ENCODE results near the gene GLCE. TPM values are rescaled to one million over a fixed set of nuclear protein-coding genes. Genes with fewer than 3 reads are reported as not detected.

GLCE gene
- total and polyA plus RNA-seq, 11 donors, result 4.0 to 14.3 (median 8.4) TPM

DNA sequence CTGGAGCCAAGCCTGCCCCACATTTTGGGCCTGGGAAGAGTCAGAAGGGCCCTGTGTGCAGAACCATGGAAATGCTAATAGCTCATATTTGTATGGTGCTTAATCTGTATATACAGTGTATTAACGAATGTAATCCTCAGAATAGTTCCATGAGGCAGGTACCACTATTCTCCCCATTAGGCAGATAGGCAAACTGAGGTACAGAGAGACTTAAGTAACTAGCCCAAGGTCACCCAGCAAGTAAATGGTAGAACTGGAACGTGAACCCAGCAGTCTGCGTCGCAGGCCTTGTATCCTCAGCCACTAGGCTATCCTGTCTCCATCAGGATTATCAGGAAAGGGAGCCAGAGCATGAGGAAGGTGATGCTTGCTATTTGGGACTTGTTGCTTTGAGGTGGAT, 28.0 kb upstream of the GLCE start:
- H3K4me3 ChIP-seq, result no peak overlapping the region
- ATAC-seq, result no peak
- no peak for DNase-seq
- no peaks in the 10 kb centered on the region for H3K9me3 ChIP-seq
- WGBS, 4 donors, result 96 to 100% (median 97%) methylated on average over 4 of the region's 4 CpGs
- H3K27ac ChIP-seq, result peak overlapping the region in 1 of 12 donors; percentile 90
- intact Hi-C loops (cut with DNase I), result no loop called here
- no peaks in the 10 kb centered on the region for H3K36me3 ChIP-seq
- TF ChIP-seq, protein P1, sequence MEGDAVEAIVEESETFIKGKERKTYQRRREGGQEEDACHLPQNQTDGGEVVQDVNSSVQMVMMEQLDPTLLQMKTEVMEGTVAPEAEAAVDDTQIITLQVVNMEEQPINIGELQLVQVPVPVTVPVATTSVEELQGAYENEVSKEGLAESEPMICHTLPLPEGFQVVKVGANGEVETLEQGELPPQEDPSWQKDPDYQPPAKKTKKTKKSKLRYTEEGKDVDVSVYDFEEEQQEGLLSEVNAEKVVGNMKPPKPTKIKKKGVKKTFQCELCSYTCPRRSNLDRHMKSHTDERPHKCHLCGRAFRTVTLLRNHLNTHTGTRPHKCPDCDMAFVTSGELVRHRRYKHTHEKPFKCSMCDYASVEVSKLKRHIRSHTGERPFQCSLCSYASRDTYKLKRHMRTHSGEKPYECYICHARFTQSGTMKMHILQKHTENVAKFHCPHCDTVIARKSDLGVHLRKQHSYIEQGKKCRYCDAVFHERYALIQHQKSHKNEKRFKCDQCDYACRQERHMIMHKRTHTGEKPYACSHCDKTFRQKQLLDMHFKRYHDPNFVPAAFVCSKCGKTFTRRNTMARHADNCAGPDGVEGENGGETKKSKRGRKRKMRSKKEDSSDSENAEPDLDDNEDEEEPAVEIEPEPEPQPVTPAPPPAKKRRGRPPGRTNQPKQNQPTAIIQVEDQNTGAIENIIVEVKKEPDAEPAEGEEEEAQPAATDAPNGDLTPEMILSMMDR (IDR thresholded peaks at IDR 0.05), result no peak
- no peak for TF ChIP-seq POLR2A (IDR thresholded peaks at IDR 0.05)
- H3K4me1 ChIP-seq, result peaks cover 0 to 55% (median 5%) of the 10 kb centered on the region in 12 donors
- no peaks in the 10 kb centered on the region for H3K27me3 ChIP-seq

DNA sequence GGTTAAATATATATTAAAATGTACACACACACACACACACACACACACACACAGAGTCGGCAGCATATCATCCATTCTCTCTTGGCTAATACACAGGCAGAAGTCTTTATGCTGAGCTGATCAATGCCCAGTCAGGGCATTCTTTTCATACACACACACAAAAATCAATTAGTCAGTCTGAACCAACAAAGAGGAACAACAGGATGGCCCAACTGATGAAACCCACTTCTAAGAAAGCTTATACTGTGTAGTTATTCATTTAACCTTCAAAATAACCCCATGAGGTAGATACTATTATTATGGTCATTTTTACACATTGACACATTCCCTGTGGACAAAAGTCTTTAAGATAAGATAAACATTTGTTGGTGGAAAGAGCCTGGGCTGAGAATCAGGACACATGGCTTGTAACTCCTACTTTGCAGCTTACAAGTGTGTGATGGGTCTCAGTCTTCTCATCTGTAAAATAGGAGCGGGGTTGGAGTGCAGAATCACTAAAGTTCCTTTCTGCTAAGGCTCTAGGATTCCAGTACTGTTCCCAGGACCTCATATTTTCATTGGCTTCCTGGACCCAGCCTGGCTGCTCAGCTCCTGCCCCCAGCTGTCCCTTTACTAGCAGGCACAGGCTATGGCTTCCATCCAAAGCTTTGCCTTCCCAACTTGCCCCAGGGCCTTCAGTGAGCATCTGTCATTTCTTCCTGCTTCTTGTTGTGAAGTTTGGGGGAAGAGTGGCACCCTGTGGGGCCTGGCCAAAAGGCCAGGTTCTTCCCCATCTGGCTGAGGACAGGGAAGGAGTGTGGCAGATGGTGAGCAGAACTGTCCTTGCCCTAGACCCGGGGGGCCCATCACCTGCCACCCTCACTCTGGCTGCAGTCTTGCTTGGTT, 27.2 kb upstream of the GLCE start:
- H3K27me3 ChIP-seq, result no peaks in the 10 kb centered on the region
- TF ChIP-seq POLR2A (IDR thresholded peaks at IDR 0.05), result no peak
- TF ChIP-seq, protein P1 (IDR thresholded peaks at IDR 0.05), result no peak
- DNase-seq (no peak), ATAC-seq (no peak)
- peak overlapping the region in 1 of 12 donors; percentile 21 for H3K27ac ChIP-seq
- no peaks in the 10 kb centered on the region for H3K36me3 ChIP-seq
- peaks cover 0 to 50% (median 5%) of the 10 kb centered on the region in 12 donors for H3K4me1 ChIP-seq
- WGBS, 4 donors, result 77 to 82% (median 78%) methylated on average over 3 of the region's 3 CpGs
- no peaks in the 10 kb centered on the region for H3K9me3 ChIP-seq
- intact Hi-C loops (cut with DNase I), result no loop called here
- H3K4me3 ChIP-seq, result no peak overlapping the region

DNA sequence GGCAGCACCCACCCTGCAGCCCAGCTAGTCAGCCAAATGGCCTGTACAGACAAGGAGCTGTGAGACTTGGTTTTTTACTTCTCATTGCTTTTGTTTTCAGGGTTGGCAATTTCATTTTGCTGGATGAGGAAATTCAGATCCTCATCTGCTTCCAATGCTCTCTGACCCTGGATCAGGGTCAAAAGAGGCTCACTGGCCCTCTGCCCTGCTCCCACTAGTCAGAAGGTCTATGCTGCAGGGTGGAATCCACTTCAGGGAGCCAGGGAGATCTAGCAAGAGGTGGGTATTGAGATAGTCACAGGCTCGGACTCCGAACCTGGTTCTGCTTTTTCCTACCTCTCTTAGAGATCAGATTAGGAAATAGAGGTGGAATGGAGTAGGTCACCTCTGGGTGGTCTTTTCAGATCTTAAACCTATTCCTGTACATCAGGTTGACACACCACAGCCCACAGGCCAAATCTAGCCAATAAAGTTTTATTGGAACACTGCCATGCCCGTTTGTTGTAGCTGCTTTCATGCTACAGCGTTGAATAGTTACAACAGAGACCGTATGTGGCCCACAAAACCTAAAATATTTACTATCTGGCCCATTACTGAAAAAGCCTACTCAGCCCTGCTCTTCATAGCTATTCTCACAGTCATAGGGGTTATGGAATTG, 26.4 kb upstream of the GLCE start:
- intact Hi-C loops (cut with DNase I), result no loop called here
- Histone ChIP-seq H3K27me3 (no peaks in the 10 kb centered on the region), H3K27ac (peak overlapping the region in 1 of 12 donors; percentile 21), H3K9me3 (no peaks in the 10 kb centered on the region), H3K4me1 (peaks cover 0 to 42% (median under 1%) of the 10 kb centered on the region in 12 donors), H3K36me3 (no peaks in the 10 kb centered on the region), H3K4me3 (no peak overlapping the region)
- no peak for DNase-seq
- 93 to 95% (median 94%) methylated on average over 5 of the region's 5 CpGs for WGBS, 4 donors
- no peak for ATAC-seq
- TF ChIP-seq POLR2A (IDR thresholded peaks at IDR 0.05), result no peak
- TF ChIP-seq, protein P1 (IDR thresholded peaks at IDR 0.05), result no peak

DNA sequence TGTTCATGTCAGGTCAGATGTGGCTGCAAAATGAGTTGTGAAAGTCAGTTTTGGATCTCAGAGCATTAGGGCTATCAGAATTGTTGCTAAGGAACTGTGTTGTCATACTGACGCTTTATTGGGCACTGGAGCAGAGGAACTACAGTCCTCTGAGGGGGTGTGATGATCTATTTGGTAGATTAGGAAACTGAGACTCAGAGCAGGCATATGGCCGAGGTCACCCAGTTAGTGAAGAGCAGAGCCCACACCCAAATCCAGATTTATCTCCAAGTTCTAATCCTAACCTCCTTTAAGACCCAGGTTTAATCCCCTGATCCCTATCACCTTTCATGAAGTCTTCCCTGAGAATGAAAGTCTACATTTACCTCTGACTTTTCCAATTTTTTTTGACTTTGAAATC, 25.6 kb upstream of the GLCE start:
- Histone ChIP-seq H3K4me1 (peaks cover 0 to 34% (median 0%) of the 10 kb centered on the region in 12 donors), H3K9me3 (no peaks in the 10 kb centered on the region), H3K27ac (no peak overlapping the region), H3K36me3 (no peaks in the 10 kb centered on the region), H3K4me3 (no peak overlapping the region), H3K27me3 (no peaks in the 10 kb centered on the region)
- 68 to 94% (median 85%) methylated on average over 2 of the region's 2 CpGs for WGBS, 4 donors
- intact Hi-C loops (cut with DNase I), result no loop called here
- no peak for ATAC-seq
- TF ChIP-seq POLR2A (IDR thresholded peaks at IDR 0.05), result no peak
- TF ChIP-seq, protein P1 (IDR thresholded peaks at IDR 0.05), result no peak
- no peak for DNase-seq

Measured in heart left ventricle (tissue), 16 donors.